ENCODE measurements around the gene PTPRK. TPM values are rescaled to one million over a fixed set of nuclear protein-coding genes. Genes with fewer than 3 reads are reported as not detected.

PTPRK gene
- polyA plus RNA-seq, 1 donor (not counting 4 experiments of a cell fraction or from before 2014, with no cell fraction given) = 52.7 TPM

GRCh38 chr6:128280066-128280465 lies 240.3 kb downstream of the PTPRK start:
- Histone ChIP-seq H3K79me2 (ENCODE audit: control insufficient read depth, insufficient read depth, low read length) (peaks cover 22% of the 10 kb centered on the region), H2AFZ (ENCODE audit: control insufficient read depth, low read length) (no peak overlapping the region), H3K9ac (ENCODE audit: control insufficient read depth, extremely low read depth, insufficient read depth, low read length) (no peak overlapping the region), H3K9me3 (ENCODE audit: control insufficient read depth, low read depth, low read length) (no peaks in the 10 kb centered on the region), H3K27ac (ENCODE audit: control insufficient read depth, insufficient read depth, low read length) (no peak overlapping the region), H3K4me2 (ENCODE audit: control insufficient read depth, extremely low read depth, insufficient read depth, low read depth, low read length) (no peak overlapping the region), H3K4me1 (ENCODE audit: control insufficient read depth, extremely low read depth, insufficient read depth, low read length) (peaks cover 14% of the 10 kb centered on the region), H4K20me1 (ENCODE audit: control insufficient read depth, extremely low read depth, insufficient read depth, low read length) (no peaks in the 10 kb centered on the region), H3K4me3 (ENCODE audit: control insufficient read depth in 2 of 3, extremely low read depth in 1 of 3, insufficient read depth in 2 of 3, low read depth in 1 of 3, low read length in 3 of 3) (no peak overlapping the region), H3K9me1 (ENCODE audit: control insufficient read depth, extremely low read depth, insufficient read depth, low read length) (no peaks in the 10 kb centered on the region), H3K36me3 (ENCODE audit: control insufficient read depth in 2 of 2, extremely low read depth in 1 of 2, insufficient read depth in 2 of 2, low read length in 2 of 2) (peaks cover 0 to 2% of the 10 kb centered on the region in 2 experiments), H3K27me3 (ENCODE audit: control insufficient read depth, extremely low read depth, insufficient read depth, low read length) (no peaks in the 10 kb centered on the region)
- FAIRE-seq (no peak), DNase-seq (ENCODE audit: low read depth, low spot score) (no peak)
- dilution Hi-C loops (cut with MboI; ENCODE audit: extremely low pct_ligation_motif_present, low sequenced_read_pairs) = no loop called here
- TF ChIP-seq EZH2 (IDR thresholded peaks at IDR 0.05; ENCODE audit: low read length) (no peak), CTCF (optimal IDR thresholded peaks at IDR 0.05 in 1 of 3, IDR thresholded peaks at IDR 0.05 in 1 of 3, conservative IDR thresholded peaks at IDR 0.05 in 1 of 3; ENCODE audit: extremely low read depth in 1 of 3, insufficient read depth in 2 of 3, low read length in 3 of 3) (no peak)

DNA sequence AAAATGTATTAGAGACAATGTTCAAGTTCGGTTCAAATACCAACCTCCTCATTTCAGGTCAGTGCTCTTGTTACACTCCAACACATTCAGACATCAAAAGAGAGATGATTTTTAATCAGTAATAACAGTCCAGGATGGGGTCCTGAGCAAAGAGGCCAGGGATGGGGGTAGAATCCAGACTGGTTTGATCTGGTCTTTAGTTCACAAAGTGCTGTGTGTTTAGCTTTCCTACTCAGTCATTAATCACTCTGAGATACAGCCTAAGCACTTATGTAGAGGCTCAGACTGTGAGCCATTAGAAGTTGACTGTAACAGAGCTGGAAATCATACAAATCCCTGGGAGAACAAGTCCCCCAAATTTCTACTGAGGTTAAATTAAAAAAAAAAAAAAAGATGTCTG lies 241.6 kb downstream of the PTPRK start:
- Histone ChIP-seq H3K27ac (ENCODE audit: control insufficient read depth, insufficient read depth, low read length) (no peak overlapping the region), H3K9me3 (ENCODE audit: control insufficient read depth, low read depth, low read length) (no peaks in the 10 kb centered on the region), H3K9me1 (ENCODE audit: control insufficient read depth, extremely low read depth, insufficient read depth, low read length) (no peaks in the 10 kb centered on the region), H3K36me3 (ENCODE audit: control insufficient read depth in 2 of 2, extremely low read depth in 1 of 2, insufficient read depth in 2 of 2, low read length in 2 of 2) (peaks cover 0 to 2% of the 10 kb centered on the region in 2 experiments), H3K27me3 (ENCODE audit: control insufficient read depth, extremely low read depth, insufficient read depth, low read length) (no peaks in the 10 kb centered on the region), H2AFZ (ENCODE audit: control insufficient read depth, low read length) (no peak overlapping the region), H3K4me3 (ENCODE audit: control insufficient read depth in 2 of 3, extremely low read depth in 1 of 3, insufficient read depth in 2 of 3, low read depth in 1 of 3, low read length in 3 of 3) (no peak overlapping the region), H3K4me1 (ENCODE audit: control insufficient read depth, extremely low read depth, insufficient read depth, low read length) (peaks cover 17% of the 10 kb centered on the region), H4K20me1 (ENCODE audit: control insufficient read depth, extremely low read depth, insufficient read depth, low read length) (no peaks in the 10 kb centered on the region), H3K4me2 (ENCODE audit: control insufficient read depth, extremely low read depth, insufficient read depth, low read depth, low read length) (no peak overlapping the region), H3K79me2 (ENCODE audit: control insufficient read depth, insufficient read depth, low read length) (peaks cover 24% of the 10 kb centered on the region), H3K9ac (ENCODE audit: control insufficient read depth, extremely low read depth, insufficient read depth, low read length) (no peak overlapping the region)
- TF ChIP-seq EZH2 (IDR thresholded peaks at IDR 0.05; ENCODE audit: low read length) (no peak), CTCF (optimal IDR thresholded peaks at IDR 0.05 in 1 of 3, IDR thresholded peaks at IDR 0.05 in 1 of 3, conservative IDR thresholded peaks at IDR 0.05 in 1 of 3; ENCODE audit: extremely low read depth in 1 of 3, insufficient read depth in 2 of 3, low read length in 3 of 3) (no peak)
- FAIRE-seq (no peak), DNase-seq (ENCODE audit: low read depth, low spot score) (no peak)
- dilution Hi-C loops (cut with MboI; ENCODE audit: extremely low pct_ligation_motif_present, low sequenced_read_pairs) = no loop called here

Data from keratinocyte (primary cell).